HFFc6 (cell line): ENCODE measurements around the gene SNX5. TPM values are rescaled to one million over a fixed set of nuclear protein-coding genes. Genes with fewer than 3 reads are reported as not detected.

Experiments
- DNase-seq: peaks from one replicate; pipeline ENCODE4 v3.0.0-alpha.2; 2018
- H3K27ac Mint-ChIP-seq: 2 replicates; pipeline ENCODE4 v1.8.0; 2020; ENCODE audit warnings: mild to moderate bottlenecking, mixed read lengths
- H3K27me3 Mint-ChIP-seq: 2 replicates; pipeline ENCODE4 v1.8.0; 2021; ENCODE audit warnings: mild to moderate bottlenecking, moderate library complexity, mixed read lengths; ENCODE audit not compliant: insufficient read depth
- H3K36me3 Mint-ChIP-seq: 2 replicates; pipeline ENCODE4 v1.8.0; 2021; ENCODE audit warnings: low read depth, mixed read lengths
- H3K4me1 Mint-ChIP-seq: 2 replicates; pipeline ENCODE4 v1.8.0; 2020; ENCODE audit warnings: low read depth, mixed read lengths
- H3K4me3 Mint-ChIP-seq: 2 replicates; pipeline ENCODE4 v1.8.0; 2020; ENCODE audit warnings: mild to moderate bottlenecking, moderate library complexity, mixed read lengths
- H3K9me3 Mint-ChIP-seq: 2 replicates; pipeline ENCODE4 v1.8.0; 2020; ENCODE audit warnings: mild to moderate bottlenecking, mixed read lengths
- CTCF ChIP-seq: fragments of 200-600 bp; sonication (generic); IDR thresholded peaks from 2 replicates; pipeline ENCODE4 v1.5.0; 2021; ENCODE audit warnings: antibody characterized with exemption, mild to moderate bottlenecking
- total RNA-seq, 6 experiments: library from RNA; stranded (reverse); fragmentation: NEBNext Ultra II Directional; extraction: Animal tissue kit (Norgen Biotek cat#: 25700); gene quantifications; 2 replicates in 1 of 6; 3 replicates in 5 of 6; pipeline ENCODE4 v1.2.3, GENCODE V29; 2021

The SNX5 gene
- total RNA-seq, 6 experiments from 2014 or later: 69.6 to 97.5 (median 81.8) TPM

GRCh38 chr20:18011951-18012645, 43.5 kb upstream of the SNX5 start:
- Mint-ChIP-seq H3K27me3 (peaks cover 2% of the 10 kb centered on the region), H3K27ac (no peak overlapping the region), H3K9me3 (no peaks in the 10 kb centered on the region), H3K36me3 (no peaks in the 10 kb centered on the region), H3K4me1 (peaks cover 6% of the 10 kb centered on the region; the same call in 1 of the 2 replicates), H3K4me3 (no peak overlapping the region)
- no peak for TF ChIP-seq CTCF
- no peak for DNase-seq

GRCh38 chr20:18011482-18011881, 42.9 kb upstream of the SNX5 start:
- Mint-ChIP-seq H3K27me3 (peaks cover under 1% of the 10 kb centered on the region), H3K4me3 (no peak overlapping the region), H3K27ac (no peak overlapping the region), H3K9me3 (no peaks in the 10 kb centered on the region), H3K36me3 (no peaks in the 10 kb centered on the region), H3K4me1 (peaks cover 6% of the 10 kb centered on the region; the same call in 1 of the 2 replicates)
- TF ChIP-seq CTCF: no peak
- no peak for DNase-seq

DNA sequence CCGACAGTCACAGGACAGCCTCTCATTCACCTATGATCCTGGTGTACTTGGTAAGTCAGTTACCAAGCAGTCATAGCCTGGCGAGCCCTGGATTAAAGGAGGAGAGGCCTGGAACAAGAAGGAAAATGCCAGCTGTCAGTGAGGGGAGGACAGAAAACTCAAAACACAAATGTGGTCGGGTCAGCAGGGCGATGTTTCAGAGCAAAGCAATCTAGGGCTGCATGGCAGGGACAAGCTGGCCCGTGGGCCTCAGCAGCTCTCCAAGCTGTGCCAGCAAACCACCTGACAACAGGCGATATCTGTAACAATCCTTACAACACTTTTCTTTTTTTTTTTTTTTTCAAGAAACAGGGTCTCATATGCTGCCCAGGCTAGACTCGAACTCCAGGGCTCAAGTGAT, 40.5 kb upstream of the SNX5 start:
- TF ChIP-seq CTCF: no peak
- H3K36me3 Mint-ChIP-seq: no peaks in the 10 kb centered on the region
- H3K4me1 Mint-ChIP-seq: peaks cover 6% of the 10 kb centered on the region; the same call in 1 of the 2 replicates

DNA sequence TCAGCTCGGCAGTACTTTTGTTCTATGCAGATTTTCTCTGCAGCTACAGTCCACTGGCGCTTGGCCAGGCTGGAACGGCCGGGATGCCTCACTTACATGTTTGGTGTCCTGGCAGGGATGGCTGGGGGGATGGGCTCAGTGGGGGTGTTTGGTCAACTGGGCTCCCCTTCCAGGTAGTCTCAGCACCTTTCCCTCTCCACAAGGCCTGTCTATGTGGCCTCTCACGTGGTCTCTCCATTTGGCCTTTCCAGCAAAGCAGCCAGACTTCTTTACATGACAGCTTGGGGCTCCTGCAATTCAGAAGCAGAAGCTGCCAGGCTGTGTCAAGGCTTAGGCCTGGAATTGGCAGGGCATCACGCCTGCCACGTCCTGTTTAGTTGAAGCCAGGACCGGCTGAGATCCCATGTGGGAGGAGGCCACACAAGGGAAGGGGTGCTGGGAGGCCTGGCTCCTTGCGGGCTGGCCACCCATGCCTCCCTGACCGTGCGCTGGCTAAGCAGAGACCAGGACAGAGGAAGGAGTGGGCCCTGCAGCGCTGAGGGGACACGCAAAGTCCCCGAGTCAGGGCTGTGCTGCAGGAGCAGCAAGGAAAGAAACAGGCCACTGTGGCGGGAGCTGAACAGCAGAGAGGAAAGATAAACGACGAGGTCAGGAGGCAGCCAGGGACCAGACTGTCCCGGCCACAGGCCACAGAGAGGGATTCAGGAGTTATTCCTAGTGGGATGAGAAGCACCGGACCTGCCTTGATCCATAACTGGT, 39.1 kb upstream of the SNX5 start:
- H3K27me3 Mint-ChIP-seq: no peaks in the 10 kb centered on the region; the same call in none of the 2 replicates
- no peak overlapping the region for H3K4me3 Mint-ChIP-seq
- no peak overlapping the region for H3K27ac Mint-ChIP-seq
- no peak for DNase-seq
- H3K36me3 Mint-ChIP-seq: no peaks in the 10 kb centered on the region
- no peak for TF ChIP-seq CTCF
- no peaks in the 10 kb centered on the region for H3K9me3 Mint-ChIP-seq
- peaks cover 6% of the 10 kb centered on the region; the same call in 1 of the 2 replicates for H3K4me1 Mint-ChIP-seq

More for the DNA sequence above, 40.5 kb upstream of the SNX5 start:
- Mint-ChIP-seq H3K9me3 (no peaks in the 10 kb centered on the region), H3K27ac (no peak overlapping the region), H3K4me3 (no peak overlapping the region), H3K27me3 (no peaks in the 10 kb centered on the region; the same call in none of the 2 replicates)
- no peak for DNase-seq

- DNase-seq: no peak
- Mint-ChIP-seq H3K36me3 (no peaks in the 10 kb centered on the region), H3K9me3 (no peaks in the 10 kb centered on the region), H3K27ac (no peak overlapping the region), H3K4me3 (no peak overlapping the region), H3K27me3 (no peaks in the 10 kb centered on the region; the same call in none of the 2 replicates), H3K4me1 (peaks cover 5% of the 10 kb centered on the region)
- no peak for TF ChIP-seq CTCF
Measured at GRCh38 chr20:18006684-18007083, 38.1 kb upstream of the SNX5 start.
